K562 (cell line): ENCODE results near the gene CNOT4. TPM values are rescaled to one million over a fixed set of nuclear protein-coding genes. Genes with fewer than 3 reads are reported as not detected.

Experiments
- BACH1 ChIP-seq: fragments of 200-800 bp; sonication (Bioruptor generic); IDR thresholded peaks from 2 replicates; pipeline ENCODE4 v1.6.1; 2016; ENCODE audit warnings: missing genetic modification characterization, missing compliant biosample characterization
- CSDE1 ChIP-seq, 2 experiments: fragments of 450-650 bp; IDR thresholded peaks; 2 replicates each; pipeline ENCODE4 v1.6.1; 2016; ENCODE audit warnings: mild to moderate bottlenecking in 1 of 2
- ELF4 ChIP-seq: fragments of 450-650 bp; formaldehyde crosslinking; IDR thresholded peaks from 2 replicates; pipeline ENCODE4 v1.4.0; 2022; ENCODE audit warnings: missing genetic modification characterization
- EP300 ChIP-seq: IDR thresholded peaks from 2 replicates; pipeline ENCODE4 v1.6.1; 2012; ENCODE audit warnings: low read length, improper control_type of control experiment
- ERF ChIP-seq: fragments of 450-650 bp; formaldehyde crosslinking; IDR thresholded peaks from 2 replicates; pipeline ENCODE4 v1.4.0; 2020; ENCODE audit warnings: mild to moderate bottlenecking, mixed read lengths
- HDAC1 ChIP-seq, 2 experiments: fragments of 450-650 bp; IDR thresholded peaks; 2 replicates each; pipeline ENCODE4 v1.6.1; 2016 to 2017; ENCODE audit warnings: inconsistent platforms in 1 of 2, mild to moderate bottlenecking in 1 of 2, moderate library complexity in 1 of 2
- KDM2B ChIP-seq: fragments of 250-450 bp; sonication (Bioruptor Pico); IDR thresholded peaks from 2 replicates; pipeline ENCODE4 v1.8.0; 2021; ENCODE audit warnings: mild to moderate bottlenecking, moderate library complexity
- MAFG ChIP-seq: fragments of 450-650 bp; conservative IDR thresholded peaks from 2 replicates; pipeline ENCODE4 v1.6.1; 2016; ENCODE audit warnings: missing genetic modification characterization, missing compliant biosample characterization
- MAZ ChIP-seq, 2 experiments: fragments of 450-650 bp in 1 of 2; sonication (generic) in 1 of 2; formaldehyde crosslinking; IDR thresholded peaks in 1 of 2; conservative IDR thresholded peaks in 1 of 2; 2 replicates each; pipeline versions ENCODE4 v1.4.0 to v1.5.0; 2020; ENCODE audit warnings: mild to moderate bottlenecking in 1 of 2, missing genetic modification reagents in 1 of 2
- MEIS2 ChIP-seq: fragments of 450-650 bp; IDR thresholded peaks from 2 replicates; pipeline ENCODE4 v1.6.1; 2014; ENCODE audit warnings: mild to moderate bottlenecking; ENCODE audit not compliant: partially characterized antibody
- NR4A1 ChIP-seq, 2 experiments: fragments of 250-450 bp in 1 of 2; fragments of 450-650 bp in 1 of 2; sonication (Bioruptor Pico) in 1 of 2; IDR thresholded peaks; 2 replicates each; pipeline versions ENCODE4 v1.4.0 to v1.6.1; 2016 to 2020; ENCODE audit warnings: mild to moderate bottlenecking in 2 of 2, missing compliant biosample characterization in 1 of 2, missing genetic modification characterization in 1 of 2, moderate library complexity in 1 of 2
- PCBP1 ChIP-seq: fragments of 200-400 bp; formaldehyde crosslinking; IDR thresholded peaks from 2 replicates; pipeline ENCODE4 v1.6.1; 2018; ENCODE audit warnings: mild to moderate bottlenecking, low read depth, low read length; ENCODE audit not compliant: poor library complexity, severe bottlenecking
- SIN3B ChIP-seq: fragments of 450-650 bp; IDR thresholded peaks from 2 replicates; pipeline ENCODE4 v1.6.1; 2017; ENCODE audit warnings: low read depth, mild to moderate bottlenecking, moderate library complexity
- TAL1 ChIP-seq: fragments of 450-650 bp; IDR thresholded peaks from 2 replicates; pipeline ENCODE4 v1.6.1; 2016; ENCODE audit warnings: mild to moderate bottlenecking
- YBX1 ChIP-seq: fragments of 450-650 bp; IDR thresholded peaks from 2 replicates; pipeline ENCODE4 v1.7.1; 2016; ENCODE audit warnings: mild to moderate bottlenecking
- ZNF124 ChIP-seq: sonication (generic); formaldehyde crosslinking; IDR thresholded peaks from 2 replicates; pipeline ENCODE4 v1.8.1; 2022; ENCODE audit warnings: missing genetic modification reagents
- ZNF263 ChIP-seq: sonication (generic); formaldehyde crosslinking; IDR thresholded peaks from 2 replicates; pipeline ENCODE4 v1.8.0; 2022; ENCODE audit warnings: mild to moderate bottlenecking, missing genetic modification reagents, borderline replicate concordance
- ZNF431 ChIP-seq: sonication (generic); formaldehyde crosslinking; IDR thresholded peaks from 2 replicates; pipeline ENCODE4 v1.8.0; 2022; ENCODE audit warnings: mild to moderate bottlenecking, missing genetic modification reagents
- ZNF76 ChIP-seq: fragments of 250-450 bp; sonication (Bioruptor Pico); IDR thresholded peaks from 2 replicates; pipeline ENCODE4 v1.4.0; 2020; ENCODE audit warnings: mild to moderate bottlenecking, moderate library complexity, borderline replicate concordance
- polyA plus RNA-seq, 8 experiments: library from polyadenylated mRNA; depleted of rRNA in 4 of 8; stranded (reverse) in 5 of 8; unstranded in 3 of 8; fragments of >200 nt; fragmentation: Nextera tagmentation in 2 of 8; fragmentation: Illumina TruSeq in 1 of 8; extraction: Ambion mirVana in 2 of 8; extraction: Trizol in 1 of 8; gene quantifications; 2 replicates each; pipeline versions ENCODE4 v1.2.1 to v1.2.3, GENCODE V29; 2011 to 2014; ENCODE audit warnings: inconsistent platforms in 1 of 8, missing spikeins in 1 of 8
- total RNA-seq, 7 experiments: library from RNA; depleted of rRNA in 6 of 7; stranded (reverse); fragments of >200 nt in 6 of 7; fragmentation: Illumina TruSeq in 2 of 7; extraction: Trizol in 2 of 7; gene quantifications; 2 replicates each; pipeline versions ENCODE4 v1.2.1 to v1.2.3, GENCODE V29; 2011 to 2021; ENCODE audit warnings: low replicate concordance in 1 of 7
- TF ChIP-seq, protein P1 (sequence below), 2 experiments: fragments of 250-450 bp in 1 of 2; fragments of 450-650 bp in 1 of 2; sonication (Bioruptor Pico) in 1 of 2; IDR thresholded peaks; 2 replicates each; pipeline versions ENCODE4 v1.6.1 to v1.8.0; 2016 to 2021; ENCODE audit warnings: mild to moderate bottlenecking in 2 of 2, moderate library complexity in 2 of 2, missing compliant biosample characterization in 1 of 2, missing genetic modification characterization in 1 of 2
- TF ChIP-seq, protein P2 (sequence below), 3 experiments: IDR thresholded peaks in 2 of 3; conservative IDR thresholded peaks in 1 of 3; 2 replicates each; pipeline ENCODE4 v1.5.1; 2011 to 2012; ENCODE audit warnings: low read length in 3 of 3, mild to moderate bottlenecking in 3 of 3, control low read depth in 2 of 3, improper control_type of control experiment in 1 of 3, inconsistent platforms in 1 of 3, low read depth in 1 of 3, mixed read lengths in 1 of 3, moderate library complexity in 1 of 3; ENCODE audit not compliant: insufficient read depth in 2 of 3
- TF ChIP-seq, protein P3 (sequence below): fragments of 450-650 bp; IDR thresholded peaks from 2 replicates; pipeline ENCODE4 v1.6.1; 2017; ENCODE audit warnings: antibody characterized with exemption

The CNOT4 gene
- total and polyA plus RNA-seq, 9 of the 15 experiments (the other 6 are each of a cell fraction or from before 2014, with no cell fraction given), result 8.6 to 24.1 (median 15.4) TPM

DNA sequence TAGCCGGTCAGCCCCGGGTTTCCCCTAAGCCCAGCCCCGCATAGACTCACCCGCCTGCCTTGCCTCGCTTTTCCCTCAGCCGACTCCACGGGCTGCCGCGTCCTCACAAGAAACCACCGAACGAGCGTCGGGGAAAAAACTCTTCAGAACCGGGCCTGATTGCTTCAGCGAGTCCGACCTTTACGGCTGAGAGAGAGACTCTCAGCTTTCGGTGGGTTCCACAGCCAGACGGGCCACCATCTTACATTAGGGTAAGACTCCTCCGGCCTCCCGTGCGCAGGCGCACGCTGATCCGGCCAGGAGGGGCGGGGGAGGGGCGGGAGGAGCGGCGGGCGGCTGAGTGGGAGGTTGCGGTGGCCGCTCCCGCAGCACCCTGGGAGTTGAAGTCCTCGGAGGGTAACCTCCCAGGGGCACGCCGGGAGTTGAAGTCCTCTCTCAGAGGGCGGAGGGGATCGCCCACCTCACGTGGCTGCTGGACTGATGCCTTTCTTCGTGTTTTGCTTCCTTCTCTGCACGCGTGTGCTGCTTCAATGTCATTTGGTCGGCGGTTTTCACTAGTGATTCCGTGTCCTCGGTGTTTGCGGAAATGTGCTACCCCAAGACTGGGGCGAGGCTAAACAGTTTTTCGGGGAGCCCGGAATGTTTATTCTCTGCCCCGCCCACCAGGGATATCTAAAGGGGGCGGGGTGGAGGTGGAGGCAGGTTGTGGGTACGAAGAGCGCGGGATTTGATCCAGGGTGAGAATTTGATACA lies at the start of gene CNOT4 (continued):
- TF ChIP-seq, protein P1, sequence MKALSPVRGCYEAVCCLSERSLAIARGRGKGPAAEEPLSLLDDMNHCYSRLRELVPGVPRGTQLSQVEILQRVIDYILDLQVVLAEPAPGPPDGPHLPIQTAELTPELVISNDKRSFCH (CRISPR knock-in tag; IDR thresholded peaks at IDR 0.05), result no peak
- TF ChIP-seq, protein P1 (tag; IDR thresholded peaks at IDR 0.05), result no peak; the same call in 1 of the 2 replicates
- TF ChIP-seq CSDE1 (IDR thresholded peaks at IDR 0.05) (peak in 1 of 2 experiments; percentile 59; a peak in 1 of 4 replicates), MAZ (CRISPR knock-in tag; conservative IDR thresholded peaks at IDR 0.05 in 1 of 2, IDR thresholded peaks at IDR 0.05 in 1 of 2) (peak; percentile 96 to 100), HDAC1 (IDR thresholded peaks at IDR 0.05) (peak; percentile 96 to 100), TAL1 (0 out of 2 replicates have a peak, but pooled peaks have one; percentile 3), BACH1 (tag) (peak; percentile 58; the same call in 1 of the 2 replicates), ELF4 (CRISPR knock-in tag) (peak; percentile 32; the same call in 1 of the 2 replicates), YBX1 (no peak), SIN3B (peak; percentile 82), NR4A1 (CRISPR knock-in tag; IDR thresholded peaks at IDR 0.05) (0 out of 2 replicates have a peak, but pooled peaks have one; percentile 47), NR4A1 (tag; IDR thresholded peaks at IDR 0.05) (no peak; the same call in 1 of the 2 replicates), ZNF76 (CRISPR knock-in tag) (no peak), ZNF431 (CRISPR knock-in tag) (peak; percentile 48; the same call in 1 of the 2 replicates), MEIS2 (peak; percentile 81), MAFG (tag) (no peak), PCBP1 (peak; percentile 57), EP300 (no peak), KDM2B (CRISPR knock-in tag) (no peak), ZNF124 (CRISPR knock-in tag) (no peak), ZNF263 (CRISPR knock-in tag) (peak; percentile 90; the same call in 1 of the 2 replicates), ERF (CRISPR knock-in tag) (peak; percentile 28)
- TF ChIP-seq, protein P2, sequence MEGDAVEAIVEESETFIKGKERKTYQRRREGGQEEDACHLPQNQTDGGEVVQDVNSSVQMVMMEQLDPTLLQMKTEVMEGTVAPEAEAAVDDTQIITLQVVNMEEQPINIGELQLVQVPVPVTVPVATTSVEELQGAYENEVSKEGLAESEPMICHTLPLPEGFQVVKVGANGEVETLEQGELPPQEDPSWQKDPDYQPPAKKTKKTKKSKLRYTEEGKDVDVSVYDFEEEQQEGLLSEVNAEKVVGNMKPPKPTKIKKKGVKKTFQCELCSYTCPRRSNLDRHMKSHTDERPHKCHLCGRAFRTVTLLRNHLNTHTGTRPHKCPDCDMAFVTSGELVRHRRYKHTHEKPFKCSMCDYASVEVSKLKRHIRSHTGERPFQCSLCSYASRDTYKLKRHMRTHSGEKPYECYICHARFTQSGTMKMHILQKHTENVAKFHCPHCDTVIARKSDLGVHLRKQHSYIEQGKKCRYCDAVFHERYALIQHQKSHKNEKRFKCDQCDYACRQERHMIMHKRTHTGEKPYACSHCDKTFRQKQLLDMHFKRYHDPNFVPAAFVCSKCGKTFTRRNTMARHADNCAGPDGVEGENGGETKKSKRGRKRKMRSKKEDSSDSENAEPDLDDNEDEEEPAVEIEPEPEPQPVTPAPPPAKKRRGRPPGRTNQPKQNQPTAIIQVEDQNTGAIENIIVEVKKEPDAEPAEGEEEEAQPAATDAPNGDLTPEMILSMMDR (IDR thresholded peaks at IDR 0.05 in 2 of 3, conservative IDR thresholded peaks at IDR 0.05 in 1 of 3; ENCODE audit: insufficient read depth in 2 of 3, low read depth in 1 of 3, low read length in 3 of 3), result no peak; a peak in 1 of 6 replicates
- TF ChIP-seq, protein P3, sequence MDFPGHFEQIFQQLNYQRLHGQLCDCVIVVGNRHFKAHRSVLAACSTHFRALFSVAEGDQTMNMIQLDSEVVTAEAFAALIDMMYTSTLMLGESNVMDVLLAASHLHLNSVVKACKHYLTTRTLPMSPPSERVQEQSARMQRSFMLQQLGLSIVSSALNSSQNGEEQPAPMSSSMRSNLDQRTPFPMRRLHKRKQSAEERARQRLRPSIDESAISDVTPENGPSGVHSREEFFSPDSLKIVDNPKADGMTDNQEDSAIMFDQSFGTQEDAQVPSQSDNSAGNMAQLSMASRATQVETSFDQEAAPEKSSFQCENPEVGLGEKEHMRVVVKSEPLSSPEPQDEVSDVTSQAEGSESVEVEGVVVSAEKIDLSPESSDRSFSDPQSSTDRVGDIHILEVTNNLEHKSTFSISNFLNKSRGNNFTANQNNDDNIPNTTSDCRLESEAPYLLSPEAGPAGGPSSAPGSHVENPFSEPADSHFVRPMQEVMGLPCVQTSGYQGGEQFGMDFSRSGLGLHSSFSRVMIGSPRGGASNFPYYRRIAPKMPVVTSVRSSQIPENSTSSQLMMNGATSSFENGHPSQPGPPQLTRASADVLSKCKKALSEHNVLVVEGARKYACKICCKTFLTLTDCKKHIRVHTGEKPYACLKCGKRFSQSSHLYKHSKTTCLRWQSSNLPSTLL, result no peak
